Measurements from ENCODE around the gene FFAR4.

- TF ChIP-seq POLR2A (IDR thresholded peaks at IDR 0.05) (no peak), CTCF (IDR thresholded peaks at IDR 0.05) (no peak)
Measured at GRCh38 chr10:93554316-93554663, 12.2 kb upstream of the FFAR4 start.
